Loucy (cell line): Measurements from ENCODE around the gene ACOT4.

Experiments
- H2AFZ ChIP-seq: fragments of 200-600 bp; sonication (generic); 2 replicates; pipeline ENCODE4 v1.6.0; 2016; ENCODE audit warnings: antibody characterized with exemption, mild to moderate bottlenecking, low read length, moderate library complexity
- H3F3A ChIP-seq: fragments of 200-600 bp; 2 replicates; pipeline ENCODE4 v1.6.0; 2016; ENCODE audit warnings: antibody characterized with exemption, low read depth, mild to moderate bottlenecking
- H3K27me3 ChIP-seq: fragments of 200-600 bp; sonication (generic); 2 replicates; pipeline ENCODE4 v1.6.1; 2014; ENCODE audit warnings: low read length, mild to moderate bottlenecking; ENCODE audit not compliant: insufficient read depth, poor library complexity, severe bottlenecking
- H3K36me3 ChIP-seq: fragments of 200-600 bp; sonication (generic); 2 replicates; pipeline ENCODE4 v1.6.1; 2016; ENCODE audit warnings: low read length; ENCODE audit not compliant: insufficient read depth
- H3K4me1 ChIP-seq: fragments of 200-600 bp; sonication (generic); 2 replicates; pipeline ENCODE4 v1.5.1; 2014; ENCODE audit warnings: low read length, mild to moderate bottlenecking; ENCODE audit not compliant: insufficient read depth, poor library complexity, severe bottlenecking
- H3K4me2 ChIP-seq: fragments of 200-600 bp; sonication (generic); 2 replicates; pipeline ENCODE4 v1.6.0; 2014; ENCODE audit warnings: antibody characterized with exemption, low read length, low read depth, mild to moderate bottlenecking; ENCODE audit not compliant: poor library complexity, severe bottlenecking
- H3K4me3 ChIP-seq: fragments of 200-600 bp; sonication (generic); 2 replicates; pipeline ENCODE4 v1.5.1; 2014; ENCODE audit warnings: low read length, mild to moderate bottlenecking, mixed read lengths; ENCODE audit not compliant: poor library complexity, severe bottlenecking
- H3K79me2 ChIP-seq: fragments of 200-600 bp; sonication (generic); 2 replicates; pipeline ENCODE4 v1.6.1; 2014; ENCODE audit warnings: low read length; ENCODE audit not compliant: insufficient read depth
- H3K9ac ChIP-seq: fragments of 200-600 bp; sonication (generic); 2 replicates; pipeline ENCODE4 v1.6.0; 2014; ENCODE audit warnings: mild to moderate bottlenecking, low read depth, low read length, moderate library complexity; ENCODE audit not compliant: poor library complexity, severe bottlenecking
- H3K9me2 ChIP-seq: fragments of 200-600 bp; sonication (generic); replicated peaks from 2 replicates; pipeline ENCODE4 v1.6.1; 2016; ENCODE audit warnings: low read depth, low read length, mixed read lengths
- H3K9me3 ChIP-seq: fragments of 200-600 bp; sonication (generic); 2 replicates; pipeline ENCODE4 v1.6.1; 2014; ENCODE audit warnings: mild to moderate bottlenecking, antibody characterized with exemption, low read length, low read depth; ENCODE audit not compliant: insufficient read depth
- H4K20me1 ChIP-seq: fragments of 200-600 bp; sonication (generic); 2 replicates; pipeline ENCODE4 v1.6.0; 2014; ENCODE audit warnings: antibody characterized with exemption, low read length, mild to moderate bottlenecking; ENCODE audit not compliant: insufficient read depth, poor library complexity, severe bottlenecking
- CTCF ChIP-seq: fragments of 200-600 bp; sonication (generic); conservative IDR thresholded peaks from 2 replicates; pipeline ENCODE4 v1.5.1; 2014; ENCODE audit warnings: mild to moderate bottlenecking, antibody characterized with exemption, low read length
- EZH2phosphoT487 ChIP-seq: fragments of 200-600 bp; IDR thresholded peaks from 2 replicates; pipeline ENCODE4 v1.6.1; 2018; ENCODE audit warnings: antibody characterized with exemption, mild to moderate bottlenecking, moderate library complexity, borderline replicate concordance

Gene ACOT4

GRCh38 chr14:73644531-73645247, 53.0 kb downstream of the ACOT4 start, which contains the start of gene DNAL1:
TSS of gene DNAL1 (plus strand) at chr14:73644986. CDS start at chr14:73645040, 54 bp downstream.
- Histone ChIP-seq H3F3A (no peaks in the 10 kb centered on the region), H3K9me3 (no peaks in the 10 kb centered on the region), H3K9ac (peak within 1 kb of the TSS; percentile 85), H2AFZ (peak within 1 kb of the TSS; percentile 91), H3K4me1 (peaks cover 17% of the 10 kb centered on the region), H4K20me1 (no peaks in the 10 kb centered on the region), H3K4me2 (peak within 1 kb of the TSS; percentile 86), H3K36me3 (no peaks in the 10 kb centered on the region), H3K79me2 (no peaks in the 10 kb centered on the region), H3K9me2 (no peaks in the 10 kb centered on the region), H3K27me3 (no peaks in the 10 kb centered on the region), H3K4me3 (peak within 1 kb of the TSS; percentile 96)
- TF ChIP-seq CTCF (no peak), EZH2phosphoT487 (no peak)

DNA sequence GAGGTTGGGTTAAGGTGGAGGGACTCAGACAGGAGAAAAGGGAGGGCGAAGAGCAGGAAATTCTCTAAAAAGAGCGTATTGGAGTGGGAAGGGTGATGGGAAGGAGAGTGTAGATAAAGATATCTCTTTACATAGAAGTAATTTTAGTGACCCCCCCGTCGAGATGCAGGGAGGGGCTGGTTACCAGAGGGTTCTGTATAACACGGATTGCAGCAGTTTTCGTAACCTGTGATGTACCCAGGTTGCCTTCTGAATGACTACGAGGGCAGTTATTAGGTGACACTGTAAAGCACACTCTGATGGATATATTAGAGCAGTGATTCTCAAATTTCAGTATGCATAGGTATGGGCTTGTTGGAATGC, 53.6 kb downstream of the ACOT4 start:
- no peaks in the 10 kb centered on the region for H3K79me2 ChIP-seq
- peak overlapping the region; percentile 86 for H3K4me2 ChIP-seq
- TF ChIP-seq CTCF (no peak), EZH2phosphoT487 (no peak)
- H3K36me3 ChIP-seq: no peaks in the 10 kb centered on the region
- H2AFZ ChIP-seq: peak overlapping the region; percentile 91
- no peaks in the 10 kb centered on the region for H3K9me3 ChIP-seq
- no peaks in the 10 kb centered on the region for H3K9me2 ChIP-seq
- peaks cover 17% of the 10 kb centered on the region for H3K4me1 ChIP-seq
- H3K4me3 ChIP-seq: peak overlapping the region; percentile 96
- H3F3A ChIP-seq: no peaks in the 10 kb centered on the region
- no peaks in the 10 kb centered on the region for H4K20me1 ChIP-seq
- no peaks in the 10 kb centered on the region for H3K27me3 ChIP-seq
- peak overlapping the region; percentile 85 for H3K9ac ChIP-seq
